GM18498 (cell line): Measurements from ENCODE around the gene ZNF189.
"Not testable (repeated sequence)": the region's sequence is repeated elsewhere in the genome, so short reads cannot be mapped to it uniquely, and the experiment has no call there.

Experiments used
- ATAC-seq: cut with Tn5 transposase; IDR thresholded peaks from one replicate; pipeline ENCODE4 v1.9.1; 2021; ENCODE audit warnings: mild to moderate bottlenecking, moderate library complexity; ENCODE audit not compliant: unreplicated experiment

ZNF189 gene

DNA sequence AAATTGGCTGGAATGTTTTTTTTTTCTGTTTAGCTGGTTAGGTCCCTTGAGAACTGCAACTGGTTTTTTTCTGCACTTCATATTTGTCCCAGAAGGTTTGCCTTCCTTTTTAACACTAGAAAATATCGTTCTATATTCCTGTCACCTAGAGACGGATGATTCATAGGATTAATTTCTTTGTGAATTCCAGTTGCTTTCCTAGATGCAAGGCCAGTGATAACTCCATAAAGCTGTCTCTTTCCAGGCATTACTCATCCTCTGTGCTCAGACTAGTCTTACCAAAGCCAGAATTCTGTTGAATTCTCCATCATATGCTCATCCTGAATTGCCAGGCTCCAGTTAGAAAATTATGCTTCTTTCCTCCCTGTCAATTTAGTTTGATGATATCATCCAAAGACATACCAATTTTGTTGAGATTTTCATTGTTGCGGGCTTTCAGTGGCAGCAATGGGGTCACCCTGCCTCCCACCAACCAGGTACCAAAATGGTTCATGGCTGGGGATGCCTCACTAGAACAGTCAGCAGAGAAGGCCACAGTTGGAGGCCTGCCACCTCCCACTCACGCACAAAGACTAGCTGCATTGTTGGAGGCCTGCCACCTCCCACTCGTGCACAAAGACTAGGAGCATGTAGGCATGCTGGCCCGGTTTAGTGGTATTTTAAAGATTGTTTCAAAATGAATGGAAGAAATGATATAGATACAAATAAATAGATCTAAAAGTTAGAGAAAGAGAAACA, 22.4 kb upstream of the ZNF189 start:
- no peak for ATAC-seq

GRCh38 chr9:101380295-101380694, 18.4 kb upstream of the ZNF189 start:
- no peak for ATAC-seq

- no peak for ATAC-seq
Measured at GRCh38 chr9:101381118-101381517, 17.5 kb upstream of the ZNF189 start.

- ATAC-seq, result no peak
Measured at GRCh38 chr9:101381833-101382342, 16.8 kb upstream of the ZNF189 start.

GRCh38 chr9:101383361-101383760, 15.3 kb upstream of the ZNF189 start:
- no peak for ATAC-seq

- ATAC-seq, result not testable (repeated sequence)
Measured at GRCh38 chr9:101384873-101385536, 13.6 kb upstream of the ZNF189 start, which contains the start of gene BAAT. BAAT (minus strand) TSS chr9:101385006; CDS start chr9:101371404, 13,602 bp downstream.

GRCh38 chr9:101387871-101388506, 10.7 kb upstream of the ZNF189 start:
- no peak for ATAC-seq

GRCh38 chr9:101388507-101388993, 10.1 kb upstream of the ZNF189 start:
- no peak for ATAC-seq

DNA sequence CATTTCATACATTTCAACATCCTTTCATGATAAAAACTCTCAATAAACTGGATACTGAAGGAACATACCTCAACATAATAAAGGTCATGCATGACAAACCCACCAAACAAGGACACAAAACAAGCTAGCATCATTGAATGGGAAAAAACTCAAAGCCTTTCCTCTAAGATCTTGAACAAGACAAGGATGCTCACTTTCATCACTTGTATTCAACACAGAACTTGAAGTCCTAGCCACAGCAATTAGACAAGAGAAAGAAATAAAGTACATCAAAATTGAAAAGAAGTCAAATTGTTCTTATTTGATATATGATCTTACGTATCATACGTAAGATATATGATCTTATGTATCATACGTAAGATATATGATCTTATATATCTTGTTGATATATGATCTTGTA, 5.5 kb upstream of the ZNF189 start:
- ATAC-seq, result no peak

DNA sequence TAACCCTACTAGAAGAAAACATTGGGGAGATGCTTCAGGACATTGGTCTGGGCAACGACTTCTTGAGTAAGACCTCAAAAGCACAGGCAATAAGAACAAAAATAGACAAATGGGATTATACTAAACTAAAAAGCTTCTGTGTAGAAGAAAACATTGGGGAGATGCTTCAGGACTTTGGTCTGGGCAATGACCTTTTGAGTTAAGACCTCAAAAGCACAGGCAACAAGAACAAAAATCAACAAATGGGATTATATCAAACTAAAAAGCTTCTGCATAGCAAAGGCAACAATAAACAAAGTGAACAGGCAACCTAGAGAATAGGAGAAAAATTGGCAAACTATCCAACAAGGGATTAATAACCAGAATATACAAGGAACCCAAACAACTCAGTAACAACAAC, 4.0 kb upstream of the ZNF189 start:
- no peak for ATAC-seq

DNA sequence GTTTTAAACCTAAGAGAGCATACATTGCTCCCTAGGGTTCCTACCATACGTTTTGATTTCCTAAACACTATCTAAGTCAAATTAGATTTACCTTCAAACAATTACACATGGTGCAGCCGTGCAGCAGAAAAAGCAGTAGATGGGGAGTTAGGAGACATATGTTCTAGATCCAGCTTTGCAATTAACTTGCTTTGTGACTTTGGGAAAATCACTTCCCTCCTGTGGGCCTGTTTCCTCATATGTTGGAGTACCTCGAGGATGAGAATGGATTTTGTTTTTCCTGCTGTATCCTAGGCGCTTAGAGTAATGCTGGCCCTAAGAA, 944 bp upstream of the ZNF189 start:
- no peak for ATAC-seq

- ATAC-seq, result no peak
Measured at GRCh38 chr9:101398930-101399642, 435 bp downstream of the ZNF189 start.

DNA sequence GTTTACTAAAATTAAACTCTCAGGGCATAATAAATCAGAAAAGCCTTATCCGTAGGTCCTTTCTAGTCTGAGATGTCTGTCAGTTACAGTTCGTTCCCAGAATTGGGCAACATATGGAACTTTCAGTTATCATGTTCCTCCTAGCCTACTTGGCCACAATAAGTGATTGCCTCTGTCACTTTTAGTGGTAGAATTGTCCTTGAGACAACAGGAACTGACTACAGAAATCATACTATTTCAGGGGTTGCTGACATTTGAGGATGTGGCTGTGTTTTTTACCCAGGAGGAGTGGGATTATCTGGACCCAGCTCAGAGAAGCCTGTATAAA, 956 bp downstream of the ZNF189 start:
- no peak for ATAC-seq

GRCh38 chr9:101400120-101400519, 1.5 kb downstream of the ZNF189 start:
- ATAC-seq, result no peak

GRCh38 chr9:101403516-101404285, 5.0 kb downstream of the ZNF189 start:
- ATAC-seq, result no peak

- no peak for ATAC-seq
Measured at GRCh38 chr9:101408374-101409078, 9.9 kb downstream of the ZNF189 start.

GRCh38 chr9:101409079-101409477, 10.4 kb downstream of the ZNF189 start:
- ATAC-seq, result no peak

DNA sequence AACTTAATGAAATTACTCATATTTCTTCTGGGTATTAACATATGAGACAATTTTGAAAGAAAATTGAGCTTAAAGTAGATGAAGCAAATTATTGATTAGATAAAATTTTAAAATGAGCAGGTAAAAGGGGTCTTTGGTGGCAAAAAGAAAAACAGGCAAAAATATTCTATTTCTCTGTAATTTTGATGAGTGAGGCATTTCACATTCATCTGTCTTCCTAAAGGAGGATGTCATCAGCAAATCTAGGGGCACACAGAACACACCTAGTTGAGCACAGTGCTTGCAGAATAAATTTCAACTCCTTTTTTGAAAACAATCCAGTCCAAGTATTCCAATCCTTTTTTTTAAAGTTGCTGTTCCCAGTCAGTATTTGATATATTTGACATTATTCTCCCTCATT, 16.2 kb downstream of the ZNF189 start:
- ATAC-seq, result no peak

DNA sequence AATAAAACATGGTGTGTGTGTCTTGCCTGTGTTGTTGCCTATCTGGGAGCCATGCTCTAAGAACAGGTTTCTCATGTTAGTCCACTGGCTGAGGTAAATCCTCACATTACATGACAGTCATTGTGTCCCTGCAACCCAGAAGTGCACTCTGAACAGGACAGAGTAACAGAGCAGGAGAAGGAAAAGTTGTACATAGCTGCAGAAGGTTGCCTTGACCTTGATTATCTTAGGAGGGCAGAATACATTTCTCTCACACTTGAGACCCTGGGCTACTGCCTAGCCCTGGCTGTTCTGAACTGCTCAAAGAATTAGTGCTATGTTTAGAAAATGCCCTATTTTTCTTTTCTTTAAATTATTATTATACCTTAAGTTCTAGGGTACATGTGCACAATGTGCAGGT, 16.9 kb downstream of the ZNF189 start:
- no peak for ATAC-seq

DNA sequence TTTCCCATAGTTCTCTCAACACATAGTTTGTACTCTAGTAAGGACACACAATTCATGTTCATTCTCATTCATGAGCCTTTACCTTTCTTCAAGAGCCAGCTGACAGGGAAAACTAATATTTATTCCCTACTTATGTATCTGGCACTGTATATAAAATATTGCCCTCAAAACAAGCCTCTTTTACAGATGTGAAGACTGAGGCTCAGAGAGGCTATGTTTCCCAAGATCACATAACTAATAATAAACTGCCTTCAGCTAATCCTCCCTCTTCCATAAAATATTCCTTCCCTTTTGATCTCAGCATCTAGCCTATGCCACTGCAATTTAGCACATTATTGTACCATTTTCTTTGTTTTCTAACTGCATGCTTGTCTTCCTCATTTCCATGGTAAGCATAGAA, 18.7 kb downstream of the ZNF189 start:
- ATAC-seq, result no peak
